OCI-LY1 (cell line): ENCODE measurements around the gene ARL8A.
A peak's percentile ranks its signal among the peaks of the same experiment; 100 is the strongest.

ENCODE experiments used
- H2AFZ ChIP-seq: fragments of 200-600 bp; sonication (generic), shearing (Covaris generic); 2 replicates; pipeline ENCODE4 v1.6.0; 2014; ENCODE audit warnings: antibody characterized with exemption, mild to moderate bottlenecking, low read length
- H3F3A ChIP-seq: fragments of 200-600 bp; sonication (generic), shearing (Covaris generic); 2 replicates; pipeline ENCODE4 v1.6.0; 2014; ENCODE audit warnings: mild to moderate bottlenecking, antibody characterized with exemption, low read length, moderate library complexity; ENCODE audit not compliant: insufficient read depth
- H3K27ac ChIP-seq: fragments of 200-600 bp; sonication (generic); 2 replicates; pipeline ENCODE4 v1.5.1; 2014; ENCODE audit warnings: low read length, mixed run types, mild to moderate bottlenecking, low read depth; ENCODE audit not compliant: poor library complexity, severe bottlenecking
- H3K27me3 ChIP-seq: fragments of 200-600 bp; sonication (generic); 2 replicates; pipeline ENCODE4 v1.6.0; 2014; ENCODE audit warnings: antibody characterized with exemption, mild to moderate bottlenecking, low read length, moderate library complexity; ENCODE audit not compliant: insufficient read depth
- H3K36me3 ChIP-seq: fragments of 200-600 bp; sonication (generic); 2 replicates; pipeline ENCODE4 v1.6.1; 2014; ENCODE audit warnings: mild to moderate bottlenecking, antibody characterized with exemption, low read length, moderate library complexity, mixed read lengths; ENCODE audit not compliant: insufficient read depth
- H3K4me1 ChIP-seq: fragments of 200-600 bp; sonication (generic); 2 replicates; pipeline ENCODE4 v1.5.1; 2014; ENCODE audit warnings: mild to moderate bottlenecking, low read length, moderate library complexity; ENCODE audit not compliant: insufficient read depth, severe bottlenecking
- H3K4me2 ChIP-seq: fragments of 200-600 bp; sonication (generic), shearing (Covaris generic); 2 replicates; pipeline ENCODE4 v1.6.1; 2014; ENCODE audit warnings: low read length
- H3K4me3 ChIP-seq: fragments of 200-600 bp; sonication (generic); 2 replicates; pipeline ENCODE4 v1.5.1; 2014; ENCODE audit warnings: low read length, low read depth, mild to moderate bottlenecking, mixed read lengths; ENCODE audit not compliant: poor library complexity, severe bottlenecking
- H3K79me2 ChIP-seq: fragments of 200-600 bp; shearing (Covaris generic); 2 replicates; pipeline ENCODE4 v1.6.1; 2016; ENCODE audit warnings: mixed run types, low read length, mixed read lengths; ENCODE audit not compliant: insufficient read depth
- H3K9ac ChIP-seq: fragments of 200-600 bp; sonication (generic), shearing (Covaris generic); 2 replicates; pipeline ENCODE4 v1.6.1; 2014; ENCODE audit warnings: mild to moderate bottlenecking, low read length, mixed read lengths
- H3K9me2 ChIP-seq: fragments of 200-600 bp; sonication (generic), shearing (Covaris generic); 2 replicates; pipeline ENCODE4 v1.6.1; 2014; ENCODE audit warnings: low read depth, mild to moderate bottlenecking, low read length, mixed read lengths
- H3K9me3 ChIP-seq: fragments of 200-600 bp; shearing (Covaris generic); 2 replicates; pipeline ENCODE4 v1.6.1; 2014; ENCODE audit warnings: low read length, mixed read lengths
- H4K20me1 ChIP-seq: fragments of 200-600 bp; sonication (generic), shearing (Covaris generic); 2 replicates; pipeline ENCODE4 v1.6.0; 2016; ENCODE audit warnings: mild to moderate bottlenecking, low read length; ENCODE audit not compliant: insufficient read depth
- CTCF ChIP-seq: fragments of 200-600 bp; sonication (generic), shearing (Covaris generic); IDR thresholded peaks from 2 replicates; pipeline ENCODE4 v1.5.1; 2017; ENCODE audit warnings: mild to moderate bottlenecking, antibody characterized with exemption, low read length, moderate library complexity, mixed read lengths
- EZH2 ChIP-seq: fragments of 200-600 bp; sonication (generic), shearing (Covaris generic); IDR thresholded peaks from 2 replicates; pipeline ENCODE4 v1.8.0; 2017; ENCODE audit warnings: borderline replicate concordance, mixed run types, mild to moderate bottlenecking, antibody characterized with exemption, low read length, moderate library complexity, mixed read lengths

Gene ARL8A

GRCh38 chr1:202160377-202160940, 15.9 kb upstream of the ARL8A start, which contains the start of gene PTPN7:
PTPN7 (minus strand) TSS chr1:202160602; CDS start chr1:202159402, 1,200 bp downstream.
- Histone ChIP-seq H3K36me3 (peaks cover 30% of the 10 kb centered on the region; the same call in 1 of the 2 replicates), H2AFZ (no peak within 1 kb of the TSS), H3K4me1 (peaks cover 65% of the 10 kb centered on the region), H3K79me2 (no peaks in the 10 kb centered on the region), H3K9me2 (no peaks in the 10 kb centered on the region), H3K9me3 (no peaks in the 10 kb centered on the region), H3K4me3 (peak within 1 kb of the TSS; percentile 71), H3K27me3 (no peaks in the 10 kb centered on the region), H3K27ac (peak within 1 kb of the TSS; percentile 95), H3F3A (no peaks in the 10 kb centered on the region), H4K20me1 (no peaks in the 10 kb centered on the region), H3K4me2 (peak within 1 kb of the TSS; percentile 93), H3K9ac (peak within 1 kb of the TSS; percentile 93)
- TF ChIP-seq CTCF (peak; percentile 72), EZH2 (no peak)

DNA sequence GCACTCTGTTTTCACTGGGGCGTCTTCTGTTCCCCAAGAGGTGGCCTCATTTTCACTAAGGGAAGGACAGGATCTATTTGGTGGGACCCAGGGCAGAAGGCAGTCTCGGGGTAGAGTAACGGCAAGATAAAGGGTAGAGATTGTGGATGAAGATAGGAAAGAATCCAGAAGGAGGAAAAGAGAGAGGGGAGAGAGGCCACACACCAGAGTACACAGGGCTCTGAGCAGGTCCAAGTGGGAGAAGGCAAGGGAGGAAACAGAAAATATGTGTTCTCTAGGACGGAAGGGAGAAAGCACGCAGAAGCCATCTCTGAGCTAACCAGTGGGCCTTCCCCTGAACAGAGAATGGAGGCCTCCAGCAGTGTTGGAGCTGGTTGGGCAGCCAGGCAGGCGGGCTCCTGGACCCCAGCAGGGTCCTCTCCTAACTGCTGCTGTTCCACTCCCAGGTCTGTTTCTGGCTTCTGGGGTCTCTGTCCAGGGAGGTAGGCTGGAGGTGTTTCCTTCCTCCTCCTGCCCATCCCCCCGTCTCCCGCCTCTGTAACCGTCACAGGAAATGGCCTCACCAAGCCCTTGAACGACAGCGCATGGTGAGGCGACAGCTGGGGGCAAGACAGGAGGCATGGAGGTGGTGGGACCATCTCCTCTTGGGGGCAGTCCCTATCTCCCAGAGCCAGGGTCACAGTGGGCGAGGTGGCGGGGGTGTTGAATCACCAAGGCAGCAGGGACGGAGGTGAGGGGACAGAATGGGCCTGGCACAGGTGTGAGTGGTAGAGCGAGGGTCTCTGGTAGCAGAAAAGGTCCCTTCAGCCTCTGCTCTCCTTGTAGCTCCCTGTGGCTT, 15.2 kb upstream of the ARL8A start:
- H3K4me1 ChIP-seq: peaks cover 70% of the 10 kb centered on the region
- no peaks in the 10 kb centered on the region for H3K9me2 ChIP-seq
- no peak overlapping the region for H2AFZ ChIP-seq
- no peaks in the 10 kb centered on the region for H3K79me2 ChIP-seq
- no peaks in the 10 kb centered on the region for H3K27me3 ChIP-seq
- no peaks in the 10 kb centered on the region for H3F3A ChIP-seq
- H3K36me3 ChIP-seq: peaks cover 37% of the 10 kb centered on the region; the same call in 1 of the 2 replicates
- peak overlapping the region; percentile 71 for H3K4me3 ChIP-seq
- H3K9ac ChIP-seq: peak overlapping the region; percentile 93
- TF ChIP-seq CTCF (no peak; the same call in 1 of the 2 replicates), EZH2 (no peak)
- H3K27ac ChIP-seq: peak overlapping the region; percentile 95
- no peaks in the 10 kb centered on the region for H3K9me3 ChIP-seq
- H4K20me1 ChIP-seq: no peaks in the 10 kb centered on the region
- peak overlapping the region; percentile 93 for H3K4me2 ChIP-seq

DNA sequence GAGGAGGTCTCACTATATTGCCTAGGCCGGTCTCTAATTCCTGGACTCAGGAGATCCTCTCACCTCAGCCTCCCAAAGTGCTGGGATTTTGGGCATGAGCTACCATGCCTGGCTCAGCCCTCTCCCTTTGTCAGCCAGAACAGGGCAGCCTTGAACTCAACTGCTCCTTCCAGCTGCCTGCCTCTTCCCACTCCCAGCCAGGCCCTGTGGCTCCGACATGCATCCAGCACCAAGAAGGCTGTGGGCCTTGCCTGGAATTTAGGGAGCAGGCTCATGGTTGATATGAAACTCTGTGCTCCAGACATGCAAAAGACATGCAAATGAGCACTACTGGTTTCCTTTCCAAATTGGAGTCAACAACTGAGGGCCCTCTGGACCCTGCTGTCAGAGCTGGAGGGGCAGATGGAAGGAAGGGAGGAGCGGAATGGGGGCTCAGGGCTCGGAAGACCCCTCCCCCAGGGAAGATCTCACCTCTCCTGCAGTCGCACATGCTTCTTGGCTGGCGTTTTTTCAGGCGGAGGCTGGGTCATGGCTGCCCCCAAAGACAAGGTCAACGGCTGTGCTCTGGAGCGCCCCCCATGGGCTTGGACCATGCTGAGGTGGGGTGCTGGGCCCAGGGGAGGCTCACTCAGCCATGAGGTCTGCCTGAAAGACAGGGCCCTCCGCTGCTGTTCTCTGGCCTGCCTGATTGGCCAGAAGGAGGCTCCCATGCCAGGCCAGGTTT, 14.4 kb upstream of the ARL8A start:
- peak; percentile 76 for TF ChIP-seq CTCF
- TF ChIP-seq EZH2: no peak
- Histone ChIP-seq H2AFZ (no peak overlapping the region), H3K4me1 (peaks cover 73% of the 10 kb centered on the region), H3K4me3 (peak overlapping the region; percentile 71), H3K9me2 (no peaks in the 10 kb centered on the region), H4K20me1 (no peaks in the 10 kb centered on the region), H3K27me3 (no peaks in the 10 kb centered on the region), H3K9me3 (no peaks in the 10 kb centered on the region), H3K36me3 (peaks cover 41% of the 10 kb centered on the region), H3K79me2 (no peaks in the 10 kb centered on the region), H3F3A (no peaks in the 10 kb centered on the region), H3K4me2 (peak overlapping the region; percentile 93), H3K27ac (peak overlapping the region; percentile 95), H3K9ac (peak overlapping the region; percentile 93)
